ENCODE results near the gene CATSPER3. TPM values are rescaled to one million over a fixed set of nuclear protein-coding genes. Genes with fewer than 3 reads are reported as not detected.

The CATSPER3 gene
- polyA plus RNA-seq, 1 donor from 2014 or later = 0.17 TPM

GRCh38 chr5:135016861-135017290 is 49.2 kb downstream of the CATSPER3 start:
- H3K36me3 ChIP-seq (ENCODE audit: insufficient read depth, low read length) = no peaks in the 10 kb centered on the region
- no peak overlapping the region for H3K4me3 ChIP-seq (ENCODE audit: low read length)
- no peak overlapping the region for H2AFZ ChIP-seq (ENCODE audit: low read depth, low read length)
- H3K27ac ChIP-seq (ENCODE audit: low read length) = no peak overlapping the region
- no peaks in the 10 kb centered on the region for H3K9me2 ChIP-seq (ENCODE audit: insufficient read depth, low read length)
- no peak for TF ChIP-seq MXI1 (conservative IDR thresholded peaks at IDR 0.05; ENCODE audit: poor library complexity, severe bottlenecking)
- no peak for TF ChIP-seq EP300 (conservative IDR thresholded peaks at IDR 0.05; ENCODE audit: poor library complexity, severe bottlenecking)
- no peak for TF ChIP-seq REST (IDR thresholded peaks at IDR 0.05; ENCODE audit: borderline replicate concordance)
- no peak for TF ChIP-seq TAF1 (IDR thresholded peaks at IDR 0.05; ENCODE audit: low read depth)
- no peak for TF ChIP-seq SMC3 (conservative IDR thresholded peaks at IDR 0.05; ENCODE audit: poor library complexity)
- no peak overlapping the region for H3K9ac ChIP-seq (ENCODE audit: low read length)
- H3K4me2 ChIP-seq (ENCODE audit: low read length) = no peak overlapping the region
- no peaks in the 10 kb centered on the region for H3K9me3 ChIP-seq (ENCODE audit: low read length)
- H3K79me2 ChIP-seq (replicated peaks; ENCODE audit: insufficient read depth, low read length) = no peaks in the 10 kb centered on the region
- no peaks in the 10 kb centered on the region for H3F3A ChIP-seq (ENCODE audit: insufficient read depth, low read length, poor library complexity, severe bottlenecking)
- H3K27me3 ChIP-seq (ENCODE audit: insufficient read depth, low read depth, low read length) = no peaks in the 10 kb centered on the region
- H4K20me1 ChIP-seq (ENCODE audit: insufficient read depth) = no peaks in the 10 kb centered on the region

- Histone ChIP-seq H4K20me1 (ENCODE audit: insufficient read depth) (no peaks in the 10 kb centered on the region), H3K9me3 (ENCODE audit: low read length) (no peaks in the 10 kb centered on the region), H3K27me3 (ENCODE audit: insufficient read depth, low read depth, low read length) (no peaks in the 10 kb centered on the region), H3K36me3 (ENCODE audit: insufficient read depth, low read length) (no peaks in the 10 kb centered on the region), H3K9ac (ENCODE audit: low read length) (no peak overlapping the region), H2AFZ (ENCODE audit: low read depth, low read length) (no peak overlapping the region), H3K4me3 (ENCODE audit: low read length) (no peak overlapping the region), H3K4me2 (ENCODE audit: low read length) (no peak overlapping the region), H3K27ac (ENCODE audit: low read length) (no peak overlapping the region), H3K9me2 (ENCODE audit: insufficient read depth, low read length) (no peaks in the 10 kb centered on the region), H3K79me2 (replicated peaks; ENCODE audit: insufficient read depth, low read length) (no peaks in the 10 kb centered on the region), H3F3A (ENCODE audit: insufficient read depth, low read length, poor library complexity, severe bottlenecking) (no peaks in the 10 kb centered on the region)
- TF ChIP-seq EP300 (conservative IDR thresholded peaks at IDR 0.05; ENCODE audit: poor library complexity, severe bottlenecking) = no peak
- TF ChIP-seq RAD21 (conservative IDR thresholded peaks at IDR 0.05) = no peak
- TF ChIP-seq MXI1 (conservative IDR thresholded peaks at IDR 0.05; ENCODE audit: poor library complexity, severe bottlenecking) = no peak
These were observed 50.8 kb downstream of the CATSPER3 start for GRCh38 chr5:135018457-135018856.

GRCh38 chr5:135019314-135019713 is 51.6 kb downstream of the CATSPER3 start:
- Histone ChIP-seq H3K27ac (ENCODE audit: low read length) (no peak overlapping the region), H3K9me2 (ENCODE audit: insufficient read depth, low read length) (no peaks in the 10 kb centered on the region), H3K79me2 (replicated peaks; ENCODE audit: insufficient read depth, low read length) (no peaks in the 10 kb centered on the region), H3K36me3 (ENCODE audit: insufficient read depth, low read length) (no peaks in the 10 kb centered on the region), H3F3A (ENCODE audit: insufficient read depth, low read length, poor library complexity, severe bottlenecking) (no peaks in the 10 kb centered on the region), H3K9me3 (ENCODE audit: low read length) (no peaks in the 10 kb centered on the region), H3K27me3 (ENCODE audit: insufficient read depth, low read depth, low read length) (no peaks in the 10 kb centered on the region), H2AFZ (ENCODE audit: low read depth, low read length) (no peak overlapping the region), H3K9ac (ENCODE audit: low read length) (no peak overlapping the region), H4K20me1 (ENCODE audit: insufficient read depth) (no peaks in the 10 kb centered on the region), H3K4me2 (ENCODE audit: low read length) (no peak overlapping the region), H3K4me3 (ENCODE audit: low read length) (no peak overlapping the region)
- TF ChIP-seq EP300 (conservative IDR thresholded peaks at IDR 0.05; ENCODE audit: poor library complexity, severe bottlenecking) (no peak), MXI1 (conservative IDR thresholded peaks at IDR 0.05; ENCODE audit: poor library complexity, severe bottlenecking) (no peak), TAF1 (IDR thresholded peaks at IDR 0.05; ENCODE audit: low read depth) (no peak), SMC3 (conservative IDR thresholded peaks at IDR 0.05; ENCODE audit: poor library complexity) (no peak), CTCF (IDR thresholded peaks at IDR 0.05; ENCODE audit: poor library complexity, severe bottlenecking) (no peak)

Measured in neural cell (in vitro differentiated cells).